ENCODE results near the gene AMMECR1L.
"Not testable (repeated sequence)": the region's sequence is repeated elsewhere in the genome, so short reads cannot be mapped to it uniquely, and the experiment has no call there.

The AMMECR1L gene

GRCh38 chr2:127885780-127886592, at the start of gene AMMECR1L:
AMMECR1L (minus strand) TSS chr2:127885956; CDS start chr2:127874234, 11,722 bp downstream.
- peak; percentile 66 for DNase-seq

GRCh38 chr2:127935337-127935736, 49.6 kb upstream of the AMMECR1L start:
- DNase-seq = no peak

GRCh38 chr2:127932199-127932876, 46.6 kb upstream of the AMMECR1L start:
- DNase-seq = peak; percentile 66

GRCh38 chr2:127929449-127929848, 43.7 kb upstream of the AMMECR1L start:
- no peak for DNase-seq

GRCh38 chr2:127927384-127927783, 41.6 kb upstream of the AMMECR1L start:
- DNase-seq = no peak

- no peak for DNase-seq
These were observed 32.2 kb upstream of the AMMECR1L start for GRCh38 chr2:127917916-127918315.

- DNase-seq = no peak
These were observed 28.2 kb upstream of the AMMECR1L start for GRCh38 chr2:127913808-127914457.

GRCh38 chr2:127911737-127912136, 26.0 kb upstream of the AMMECR1L start:
- DNase-seq = no peak

GRCh38 chr2:127910415-127910814, 24.7 kb upstream of the AMMECR1L start:
- no peak for DNase-seq

GRCh38 chr2:127909019-127909418, 23.3 kb upstream of the AMMECR1L start:
- DNase-seq = no peak

- not testable (repeated sequence) for DNase-seq
These were observed 22.1 kb upstream of the AMMECR1L start for GRCh38 chr2:127907733-127908400.

- DNase-seq = no peak
These were observed 20.6 kb upstream of the AMMECR1L start for GRCh38 chr2:127906206-127906926.

- DNase-seq = no peak
These were observed 15.7 kb upstream of the AMMECR1L start for GRCh38 chr2:127901339-127902056.

- no peak for DNase-seq
These were observed 11.9 kb upstream of the AMMECR1L start for GRCh38 chr2:127897531-127898211.

GRCh38 chr2:127893494-127893893, 7.7 kb upstream of the AMMECR1L start:
- no peak for DNase-seq

- DNase-seq = no peak
These were observed 7.3 kb upstream of the AMMECR1L start for GRCh38 chr2:127893033-127893432.

- no peak for DNase-seq
These were observed 6.1 kb upstream of the AMMECR1L start for GRCh38 chr2:127891811-127892210.

- DNase-seq = not testable (repeated sequence)
These were observed 5.0 kb upstream of the AMMECR1L start for GRCh38 chr2:127890756-127891155.

GRCh38 chr2:127888772-127889171, 3.0 kb upstream of the AMMECR1L start:
- no peak for DNase-seq

- DNase-seq = no peak
These were observed 2.0 kb upstream of the AMMECR1L start for GRCh38 chr2:127887776-127888130.

- no peak for DNase-seq
These were observed 1.5 kb upstream of the AMMECR1L start for GRCh38 chr2:127887082-127887775.
